ENCODE data around the gene PTPRM.

DNA sequence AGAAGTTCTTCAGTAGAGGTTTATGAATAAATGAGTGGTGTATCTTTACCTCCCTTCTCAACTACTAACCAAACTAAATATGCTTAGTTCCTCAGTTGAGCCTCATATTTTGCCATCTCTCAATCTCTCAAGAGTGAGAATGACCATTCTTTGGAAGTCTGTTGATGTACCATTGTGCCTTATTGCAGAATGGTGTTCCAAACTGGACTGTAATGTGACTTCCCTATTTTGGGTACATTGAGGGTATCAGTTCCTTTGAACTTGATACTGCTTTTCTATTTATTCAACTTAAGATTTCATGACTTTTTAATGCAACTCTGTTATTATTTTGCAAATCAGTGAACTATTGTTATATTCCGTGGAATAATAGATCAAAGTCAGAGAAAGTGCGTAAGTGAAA lies 159.4 kb downstream of the PTPRM start:
- TF ChIP-seq, protein P1, sequence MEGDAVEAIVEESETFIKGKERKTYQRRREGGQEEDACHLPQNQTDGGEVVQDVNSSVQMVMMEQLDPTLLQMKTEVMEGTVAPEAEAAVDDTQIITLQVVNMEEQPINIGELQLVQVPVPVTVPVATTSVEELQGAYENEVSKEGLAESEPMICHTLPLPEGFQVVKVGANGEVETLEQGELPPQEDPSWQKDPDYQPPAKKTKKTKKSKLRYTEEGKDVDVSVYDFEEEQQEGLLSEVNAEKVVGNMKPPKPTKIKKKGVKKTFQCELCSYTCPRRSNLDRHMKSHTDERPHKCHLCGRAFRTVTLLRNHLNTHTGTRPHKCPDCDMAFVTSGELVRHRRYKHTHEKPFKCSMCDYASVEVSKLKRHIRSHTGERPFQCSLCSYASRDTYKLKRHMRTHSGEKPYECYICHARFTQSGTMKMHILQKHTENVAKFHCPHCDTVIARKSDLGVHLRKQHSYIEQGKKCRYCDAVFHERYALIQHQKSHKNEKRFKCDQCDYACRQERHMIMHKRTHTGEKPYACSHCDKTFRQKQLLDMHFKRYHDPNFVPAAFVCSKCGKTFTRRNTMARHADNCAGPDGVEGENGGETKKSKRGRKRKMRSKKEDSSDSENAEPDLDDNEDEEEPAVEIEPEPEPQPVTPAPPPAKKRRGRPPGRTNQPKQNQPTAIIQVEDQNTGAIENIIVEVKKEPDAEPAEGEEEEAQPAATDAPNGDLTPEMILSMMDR (IDR thresholded peaks at IDR 0.05) = no peak
- TF ChIP-seq POLR2A (IDR thresholded peaks at IDR 0.05) = no peak

Measured in sigmoid colon (tissue), 3 donors.